ENCODE data around the gene TINAG.

DNA sequence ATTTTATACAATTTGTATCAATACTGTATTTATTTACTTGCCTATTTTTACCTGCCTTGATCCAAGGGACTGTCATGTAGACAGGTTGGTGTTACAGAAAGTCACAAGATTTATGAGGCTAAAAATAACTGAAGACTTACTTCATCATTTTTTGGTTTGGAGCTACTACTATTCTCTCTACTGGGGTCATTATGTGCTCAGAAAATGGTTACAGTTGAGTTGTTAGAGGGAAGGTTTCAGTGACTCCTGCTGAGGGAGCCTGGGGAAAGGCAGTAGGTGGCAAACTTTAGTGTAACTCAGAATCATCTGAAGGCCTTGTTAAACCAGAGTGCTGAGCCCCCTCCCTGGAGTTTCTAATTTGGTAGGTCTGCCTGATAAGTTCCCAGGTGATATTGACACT lies 118.8 kb downstream of the TINAG start:
- TF ChIP-seq ZFP30 (CRISPR knock-in tag; IDR thresholded peaks at IDR 0.05) (no peak), ZNF8 (CRISPR knock-in tag; IDR thresholded peaks at IDR 0.05) (no peak), BACH2 (CRISPR knock-in tag; IDR thresholded peaks at IDR 0.05; ENCODE audit: borderline replicate concordance) (no peak)

Measured in SK-N-SH treated with all-trans-retinoic acid at 6 μM for 48 hours (cell line).